Endometrial microvascular endothelial cells (primary cell): ENCODE results near the gene RTN4IP1. TPM values are rescaled to one million over a fixed set of nuclear protein-coding genes. Genes with fewer than 3 reads are reported as not detected.
"Not testable (repeated sequence)": the region's sequence is repeated elsewhere in the genome, so short reads cannot be mapped to it uniquely, and the experiment has no call there.

ENCODE experiments used
- in situ Hi-C: cut with HindIII; loops from 2 replicates; pipeline ENCODE4 v1.10.0; 2017; ENCODE audit warnings: low sequenced_read_pairs, low pct_unique_long_range_greater_than_20kb; ENCODE audit errors: inconsistent ontology term
- total RNA-seq: library from RNA; depleted of rRNA; stranded (reverse); fragments of >200 nt; gene quantifications from one replicate; pipeline ENCODE4 v1.2.3, GENCODE V29; 2015; ENCODE audit errors: inconsistent ontology term

The RTN4IP1 gene
- total RNA-seq, 1 donor from 2014 or later, result 11.3 TPM

DNA sequence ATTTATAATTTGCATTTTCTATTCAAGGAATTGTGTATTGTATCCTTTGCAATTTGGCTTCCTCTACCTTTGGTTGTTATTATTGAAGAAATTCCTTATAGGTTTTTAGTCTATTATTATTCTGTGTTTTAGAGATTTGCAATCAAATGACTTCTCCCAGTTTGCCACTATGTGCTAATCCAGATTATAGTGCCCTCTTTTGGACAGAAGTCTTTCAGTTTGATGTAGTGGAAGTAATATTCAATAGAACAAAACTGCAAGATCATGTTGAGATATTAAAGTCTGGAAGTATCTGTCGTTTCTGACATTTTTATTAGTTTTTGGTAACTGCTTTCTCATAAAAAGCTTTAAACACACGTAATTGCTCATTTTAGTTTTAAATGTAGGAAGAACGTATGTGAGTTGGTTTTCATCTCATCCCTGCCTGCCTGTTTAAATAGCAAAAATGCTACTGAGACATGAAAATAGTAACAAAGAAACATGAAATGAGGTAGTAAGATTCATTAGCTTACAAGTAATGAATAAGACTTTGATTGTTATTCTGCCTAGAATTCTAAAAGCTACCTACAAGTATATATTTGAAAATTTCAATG lies 72.8 kb downstream of the RTN4IP1 start:
- in situ Hi-C loops, result loop anchor here (10.0 kb wide), 1 partner anchor 112 kb away; no protein-coding TSS in a partner anchor

DNA sequence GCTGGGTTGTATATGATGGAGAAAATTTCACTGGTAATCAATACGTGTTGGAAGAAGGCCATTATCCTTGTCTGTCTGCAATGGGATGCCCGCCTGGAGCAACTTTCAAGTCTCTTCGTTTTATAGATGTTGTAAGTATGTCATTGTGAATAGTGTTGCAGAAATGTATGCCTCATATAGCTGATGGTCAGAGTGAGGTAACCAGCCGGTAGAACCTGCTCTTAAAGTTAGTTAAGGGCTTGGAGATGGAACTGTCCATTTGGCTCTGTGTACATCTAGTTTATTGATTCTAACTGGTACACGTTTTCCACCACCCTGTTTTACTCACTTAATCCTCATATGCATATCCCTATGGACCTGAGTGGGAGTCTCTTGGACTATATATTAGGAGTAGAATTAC lies 73.5 kb downstream of the RTN4IP1 start:
- in situ Hi-C loops, result loop anchor here (10.0 kb wide), 1 partner anchor 111 kb away; no protein-coding TSS in a partner anchor

DNA sequence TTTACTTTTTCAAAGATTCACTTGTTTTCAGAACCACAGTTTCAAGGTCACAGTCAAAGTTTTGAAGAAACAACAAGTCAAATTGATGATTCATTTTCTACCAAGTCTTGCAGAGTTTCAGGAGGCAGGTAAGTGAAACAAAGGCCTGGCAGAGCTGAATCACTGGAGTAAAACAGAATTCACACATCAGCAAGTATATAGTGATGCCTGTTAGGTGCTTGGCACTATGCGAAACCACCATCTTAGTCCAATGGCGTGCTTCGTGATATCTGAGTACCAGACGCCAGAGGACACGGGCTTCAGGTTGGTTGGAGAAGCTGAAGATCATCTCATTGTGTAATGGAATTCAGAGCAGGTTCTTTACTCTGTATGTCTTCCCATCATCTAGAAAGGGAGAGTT lies 75.9 kb downstream of the RTN4IP1 start:
- in situ Hi-C loops, result loop anchor here (10.0 kb wide), 1 partner anchor 109 kb away; no protein-coding TSS in a partner anchor

DNA sequence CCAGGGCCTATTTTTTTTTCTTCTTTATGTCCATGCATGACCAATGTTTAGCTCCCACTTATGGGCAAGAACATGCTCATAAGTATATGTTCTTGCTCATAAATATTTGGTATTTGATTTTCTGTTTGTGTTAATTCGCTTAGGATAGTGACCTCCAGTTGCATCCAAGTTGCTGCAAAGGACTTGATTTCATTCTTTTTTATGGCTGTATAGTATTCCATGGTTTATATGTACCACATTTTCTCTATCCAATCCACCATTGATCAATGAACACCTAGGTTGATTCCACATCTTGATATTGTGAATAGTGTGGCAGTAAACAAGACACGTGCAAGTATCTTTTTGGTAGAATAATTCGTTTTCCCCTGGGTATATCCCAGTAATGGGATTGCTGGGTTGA lies 78.1 kb downstream of the RTN4IP1 start:
- in situ Hi-C loops, result loop anchor here (10.0 kb wide), 1 partner anchor 106 kb away; no protein-coding TSS in a partner anchor

DNA sequence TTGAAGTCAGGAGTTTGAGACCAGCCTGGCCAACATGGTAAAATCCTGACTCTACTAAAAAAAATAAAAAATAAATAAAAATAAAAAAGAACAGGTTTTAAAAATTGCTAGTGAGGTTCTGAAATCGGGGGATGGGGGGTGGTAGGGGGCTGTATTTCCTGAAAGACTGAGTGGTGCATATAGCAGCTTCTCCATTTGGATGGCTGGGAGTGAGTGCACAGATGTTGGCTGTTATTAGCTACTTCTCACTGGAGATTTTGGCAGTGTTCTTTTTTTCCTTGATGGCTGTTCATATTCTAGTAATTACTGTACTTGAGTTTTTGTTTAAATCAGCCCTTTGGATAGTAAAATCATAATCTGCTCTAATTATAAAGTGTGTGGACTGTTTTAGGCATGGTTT lies 79.8 kb downstream of the RTN4IP1 start:
- in situ Hi-C loops, result no loop called here

DNA sequence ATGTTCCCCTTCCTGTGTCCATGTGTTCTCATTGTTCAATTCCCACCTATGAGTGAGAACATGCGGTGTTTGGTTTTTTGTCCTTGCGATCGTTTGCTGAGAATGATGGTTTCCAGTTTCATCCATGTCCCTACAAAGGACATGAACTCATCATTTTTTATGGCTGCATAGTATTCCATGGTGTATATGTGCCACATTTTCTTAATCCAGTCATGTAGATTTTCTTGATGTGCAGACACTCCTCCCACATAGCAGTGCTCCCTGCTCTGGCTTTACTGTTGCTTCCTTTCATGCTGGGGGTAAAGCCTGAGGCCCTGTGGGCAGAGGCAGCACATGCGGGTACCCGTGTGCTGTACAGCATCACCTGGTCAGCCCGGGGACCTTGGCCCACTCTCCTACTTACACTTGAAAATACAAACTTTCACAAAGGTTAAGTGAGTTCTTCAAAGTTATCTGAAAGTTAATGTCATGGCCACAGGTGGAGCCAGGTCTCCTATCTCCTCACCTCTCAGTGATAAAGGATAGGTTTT lies 80.3 kb downstream of the RTN4IP1 start:
- in situ Hi-C loops, result not testable (repeated sequence)

DNA sequence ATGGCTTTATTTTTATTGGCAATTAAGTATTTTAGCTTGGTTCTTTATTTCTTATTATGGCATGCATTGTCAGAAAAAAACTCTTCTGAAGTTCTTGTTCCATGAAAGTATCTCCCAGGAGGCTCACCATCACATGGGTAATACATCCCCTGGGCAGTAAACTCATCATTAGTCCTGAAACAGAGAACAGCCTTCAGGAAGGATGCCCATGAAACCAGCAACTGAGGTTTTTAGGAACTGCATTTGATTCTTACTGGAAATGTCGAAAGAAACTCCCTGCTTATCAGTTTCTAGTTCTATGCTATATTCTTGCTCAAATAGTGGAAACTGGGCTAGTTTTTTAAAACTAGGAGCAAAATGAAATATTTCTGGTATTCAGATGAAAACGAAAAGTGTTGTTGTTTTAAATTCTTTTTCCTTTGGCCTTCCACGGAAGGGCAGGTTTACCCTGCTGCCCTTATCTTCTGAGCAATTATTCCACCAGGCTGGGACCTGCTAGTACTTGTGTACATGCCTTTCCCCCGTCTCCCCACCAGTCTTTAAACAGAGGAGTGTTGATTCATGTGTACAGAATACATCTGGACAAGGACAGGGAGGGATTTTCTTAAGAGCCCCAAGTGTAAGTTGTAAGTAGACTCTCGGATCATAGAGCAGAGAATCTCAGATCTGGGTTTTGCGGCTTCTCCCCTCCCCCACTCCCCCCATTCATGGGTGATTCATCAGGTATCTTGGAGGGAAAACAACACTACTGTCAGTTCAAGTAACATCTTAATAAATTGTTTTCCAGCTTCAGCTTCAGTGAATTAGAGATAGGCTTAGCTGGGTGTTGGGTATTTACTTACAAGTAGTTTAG lies 81.5 kb downstream of the RTN4IP1 start:
- in situ Hi-C loops, result no loop called here

DNA sequence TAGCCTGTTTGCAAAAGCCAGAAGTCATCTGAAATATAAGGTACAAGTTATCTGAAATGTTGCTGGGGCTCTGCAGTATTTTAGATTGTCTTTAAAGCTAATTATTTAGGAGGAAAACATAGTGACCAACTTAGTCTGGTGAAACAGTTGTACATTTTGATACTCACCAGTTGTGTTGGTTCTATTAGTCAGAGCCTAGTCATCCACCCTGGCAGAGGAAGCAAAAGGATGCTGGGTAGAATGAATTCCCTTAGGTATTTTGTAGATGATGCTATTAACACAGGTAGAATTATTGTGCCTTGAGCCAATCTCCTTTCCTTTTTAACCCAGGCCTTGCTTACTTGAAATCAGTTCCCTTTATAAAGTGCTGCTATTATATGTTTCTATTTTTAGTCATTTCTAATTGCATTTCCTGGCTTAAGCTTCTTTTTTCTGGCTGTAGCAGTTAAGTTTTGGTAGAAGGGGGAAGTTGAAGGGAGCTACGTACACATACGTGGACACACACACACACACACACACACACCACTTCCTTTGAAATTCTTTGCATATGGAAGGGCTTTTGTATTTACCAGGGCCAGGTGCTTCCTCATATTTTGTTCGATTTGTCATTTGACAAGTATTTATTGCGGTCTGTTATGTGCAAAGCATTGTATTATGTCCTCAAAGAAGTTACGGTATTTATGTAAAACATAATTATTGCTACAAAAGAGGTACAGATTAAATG lies 82.4 kb downstream of the RTN4IP1 start:
- in situ Hi-C loops, result no loop called here

DNA sequence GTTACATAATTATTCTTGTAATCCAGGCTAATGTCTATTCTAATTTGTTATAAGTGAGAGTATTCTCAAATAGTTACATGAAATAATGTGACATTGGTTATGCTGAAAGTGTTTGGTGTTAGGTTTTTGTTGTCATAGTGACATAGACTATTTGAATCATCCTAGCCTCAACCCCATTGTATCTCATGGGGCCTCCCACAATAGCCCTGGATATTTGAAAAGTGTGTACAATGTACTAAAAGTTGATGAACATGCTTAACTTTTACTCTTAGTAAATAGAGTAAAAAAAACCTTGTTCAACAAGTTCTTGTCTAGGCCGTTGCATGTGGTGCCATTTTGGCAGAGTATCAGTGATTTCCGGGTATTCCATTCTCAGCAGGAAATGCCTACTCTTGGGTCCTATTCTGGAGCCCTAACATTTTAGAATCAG lies 83.0 kb downstream of the RTN4IP1 start:
- in situ Hi-C loops, result no loop called here

DNA sequence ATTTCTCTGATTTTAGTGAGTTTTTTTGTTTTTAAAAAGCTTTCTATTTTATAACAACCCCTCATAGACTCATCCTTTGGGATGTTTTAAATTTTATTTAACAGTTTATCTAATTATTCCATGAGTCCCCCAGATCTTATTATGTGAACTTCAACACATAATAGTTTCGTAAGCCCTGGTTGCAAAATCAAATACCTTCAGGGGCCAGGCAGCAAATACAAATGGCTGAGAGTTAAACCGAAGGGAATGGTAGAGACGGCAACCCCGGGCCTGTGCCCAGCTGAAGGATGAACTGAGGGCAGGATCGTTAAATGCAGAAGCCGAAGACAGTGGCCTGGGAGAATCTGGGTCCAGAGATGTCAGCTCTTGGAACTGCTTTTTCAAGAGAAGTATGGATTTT lies 88.4 kb downstream of the RTN4IP1 start:
- in situ Hi-C loops, result no loop called here

DNA sequence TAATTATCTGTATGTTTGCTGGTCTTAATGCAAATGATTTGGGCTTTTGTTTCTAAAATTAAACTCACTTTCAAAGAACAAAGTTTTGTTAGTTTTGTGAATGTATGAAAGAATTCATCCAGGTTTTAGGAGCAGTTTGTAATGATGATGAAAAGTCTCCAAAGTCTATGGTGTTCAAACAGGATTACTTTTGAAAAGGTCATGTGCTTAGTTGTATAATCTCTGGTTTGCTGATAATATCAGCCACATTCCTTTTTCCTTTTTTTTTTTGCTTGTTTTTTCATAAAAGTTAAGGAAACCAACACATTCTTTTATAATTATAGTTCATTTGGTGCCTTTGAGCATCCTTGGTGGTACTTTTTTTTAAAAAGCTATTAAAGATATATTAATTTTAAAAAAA lies 88.9 kb downstream of the RTN4IP1 start:
- in situ Hi-C loops, result no loop called here

DNA sequence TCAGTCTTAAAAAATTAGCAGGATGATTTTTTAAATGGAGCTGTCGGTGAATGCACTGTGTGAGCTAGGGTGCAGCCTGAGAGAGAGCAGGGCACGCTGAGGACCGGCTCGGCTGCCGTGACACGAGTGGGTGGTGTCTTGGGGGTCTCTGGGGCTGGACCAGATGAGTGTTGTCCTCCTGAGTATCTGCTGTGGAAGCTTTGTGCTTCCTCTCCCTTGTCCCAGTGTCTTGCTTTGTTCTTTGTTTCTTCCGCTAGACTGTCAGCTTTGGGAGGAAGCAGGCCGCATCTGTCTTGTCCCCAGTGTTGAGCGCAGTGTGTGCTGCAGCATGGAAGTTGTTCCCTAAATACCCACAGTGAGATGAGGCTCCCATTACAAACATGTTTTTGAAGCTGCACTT lies 89.4 kb downstream of the RTN4IP1 start:
- in situ Hi-C loops, result no loop called here

DNA sequence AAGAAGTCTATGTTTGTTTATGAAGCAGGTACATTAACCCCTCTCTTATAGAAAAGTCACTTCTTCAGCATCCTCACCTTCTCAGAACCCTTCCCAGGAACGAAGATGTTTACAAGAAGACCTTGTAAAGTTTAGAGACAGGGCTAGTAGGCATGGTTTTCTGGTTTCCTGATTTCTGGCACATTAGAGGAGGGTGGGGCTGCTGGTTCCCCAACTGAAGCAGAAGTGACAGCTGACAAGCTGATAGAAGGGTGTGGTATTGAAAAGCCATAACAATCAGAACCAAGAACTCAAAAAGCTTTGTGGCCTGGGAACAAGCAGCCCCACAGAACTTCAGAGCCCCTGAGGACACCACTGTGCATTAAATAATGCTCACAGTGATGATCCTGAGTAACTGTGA lies 91.2 kb downstream of the RTN4IP1 start:
- in situ Hi-C loops, result no loop called here

DNA sequence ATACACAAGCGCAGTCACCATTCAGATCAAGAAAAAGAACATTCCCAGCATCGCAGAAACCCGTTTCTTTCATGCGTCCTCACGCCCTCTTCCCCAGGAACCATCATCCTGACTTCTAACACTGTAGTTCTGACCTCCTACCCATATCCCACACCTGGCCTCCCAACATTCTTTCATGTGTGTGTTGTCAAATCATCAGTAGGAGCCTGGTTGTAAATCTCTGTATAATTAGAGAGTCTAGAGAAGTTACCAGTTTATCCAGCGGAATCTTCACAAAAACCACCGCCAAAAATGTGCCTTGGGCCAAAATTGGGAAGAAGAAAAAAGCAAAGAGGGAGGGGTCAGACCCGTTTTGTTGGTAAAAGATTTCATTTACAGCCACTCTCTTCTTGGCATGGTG lies 91.6 kb downstream of the RTN4IP1 start:
- in situ Hi-C loops, result no loop called here

DNA sequence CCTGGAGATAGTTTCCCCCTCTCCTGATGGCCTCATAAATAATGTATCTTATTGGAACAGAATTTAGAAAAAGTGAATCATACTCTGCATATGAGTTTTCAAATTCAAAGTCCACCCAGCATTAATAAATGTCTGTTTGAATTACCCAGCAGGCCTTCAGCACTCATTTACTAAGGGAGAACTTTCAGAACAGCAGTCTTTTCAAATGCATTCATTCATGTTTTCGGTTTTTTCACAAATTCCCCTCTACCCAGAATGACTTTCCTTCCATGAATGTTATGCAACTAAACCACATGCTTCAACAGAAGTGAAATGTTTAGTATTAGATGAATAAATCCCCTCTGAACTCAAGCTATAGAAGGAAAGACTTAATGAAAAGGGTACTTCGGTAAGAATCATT lies 92.4 kb downstream of the RTN4IP1 start:
- in situ Hi-C loops, result no loop called here

DNA sequence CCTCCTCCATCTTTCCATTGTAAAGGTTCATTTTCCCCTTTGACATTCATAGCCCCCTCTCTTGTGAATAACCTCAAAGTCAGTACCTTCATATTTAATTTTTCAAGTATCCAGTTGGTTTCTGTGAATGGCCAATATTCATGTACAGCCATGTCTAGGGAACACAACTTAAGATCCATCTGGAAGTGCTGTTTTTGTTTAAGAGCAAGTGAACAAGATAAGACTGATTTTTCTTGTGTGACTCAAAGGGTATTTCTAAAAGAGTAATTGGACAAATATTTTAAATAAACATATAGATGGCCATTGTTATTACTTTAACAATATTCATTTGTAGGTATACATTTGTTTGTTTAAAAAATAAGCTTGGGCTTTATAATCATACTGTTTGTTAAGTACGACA lies 92.9 kb downstream of the RTN4IP1 start:
- in situ Hi-C loops, result no loop called here

DNA sequence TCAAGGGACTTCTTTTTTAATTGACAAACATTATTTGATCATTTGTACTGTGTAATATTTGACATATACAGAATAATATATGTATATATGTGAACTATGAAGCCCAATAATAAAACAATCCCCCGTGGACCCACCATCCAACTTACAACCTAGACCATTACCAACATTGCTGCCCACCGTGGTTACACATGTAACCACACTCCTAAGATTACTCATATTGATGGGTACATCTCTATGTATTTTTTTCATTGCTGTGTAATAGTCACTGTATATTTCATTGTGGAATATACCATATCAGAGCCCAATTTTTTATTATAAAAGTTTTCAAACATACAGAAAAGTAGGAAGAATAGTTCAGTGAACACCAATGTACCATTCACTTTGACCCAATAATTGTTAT lies 94.3 kb downstream of the RTN4IP1 start:
- in situ Hi-C loops, result no loop called here

DNA sequence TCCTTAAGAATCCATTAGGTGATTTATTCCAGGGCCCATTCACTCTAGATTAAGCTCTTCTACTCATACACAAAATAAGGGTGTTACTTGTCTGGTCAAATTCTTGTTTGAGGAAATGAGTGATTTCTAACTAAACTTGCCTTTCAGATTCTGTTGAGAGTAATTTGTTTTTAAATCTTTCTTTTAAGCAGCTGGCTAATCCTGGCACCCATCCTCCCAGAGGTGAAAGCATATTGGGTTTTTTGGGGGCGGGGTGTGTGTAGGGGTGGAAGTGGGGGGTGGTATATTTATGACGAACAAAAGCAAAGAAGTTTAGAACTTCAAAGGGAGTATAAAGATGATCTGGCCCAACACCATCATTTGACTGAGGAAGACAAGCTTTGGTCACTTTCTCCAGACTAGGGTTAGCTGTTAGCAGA lies 94.7 kb downstream of the RTN4IP1 start:
- in situ Hi-C loops, result no loop called here

DNA sequence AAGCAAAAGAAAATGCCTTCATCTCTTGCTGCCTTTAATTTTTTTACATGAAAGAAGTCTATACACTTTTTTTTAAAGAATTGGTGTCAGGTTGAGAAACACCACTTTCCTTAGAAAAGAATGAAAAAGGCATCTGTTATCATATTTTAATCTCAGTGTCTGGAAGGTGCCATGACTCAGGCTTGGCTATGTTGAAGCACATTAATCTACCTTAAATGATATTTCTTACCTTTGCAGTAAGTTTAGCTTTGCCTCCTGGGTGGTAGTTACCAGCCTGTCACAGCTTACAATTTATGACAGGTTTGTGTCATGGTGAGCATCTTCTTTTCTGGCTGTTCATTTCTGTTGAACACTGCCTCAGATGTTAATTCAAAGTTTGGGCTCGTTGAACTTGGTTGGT lies 95.3 kb downstream of the RTN4IP1 start:
- in situ Hi-C loops, result no loop called here
